H1 (cell line): ENCODE measurements around the gene ABHD12. TPM values are rescaled to one million over a fixed set of nuclear protein-coding genes. Genes with fewer than 3 reads are reported as not detected.

Experiments used
- CTCF ChIA-PET: fragments of 300-600 bp; sonication (Branson Sonifier 250); formaldehyde crosslinking; loops from one replicate; lab custom pipeline; 2021; ENCODE audit not compliant: partially characterized antibody; lab: Charles Lee
- POLR2A ChIA-PET: fragments of 300-600 bp; sonication (Branson Sonifier 250); formaldehyde crosslinking; loops from one replicate; lab custom pipeline; 2021; ENCODE audit warnings: inconsistent platforms; ENCODE audit not compliant: partially characterized antibody; lab: Charles Lee
- DNase-seq, 2 experiments: peaks; one replicate each; pipeline versions ENCODE4 v3.0.0 to v3.0.0-alpha.2; 2010 to 2022; ENCODE audit warnings: low spot score in 2 of 2, low read depth in 1 of 2, mixed read lengths in 1 of 2
- FAIRE-seq: peaks from 2 replicates; lab custom pipeline; 2011; peaks lifted over from hg19 to GRCh38; lab: Jason Lieb, UNC
- H2AFZ ChIP-seq: 2 replicates; pipeline ENCODE4 v1.8.1; 2012; ENCODE audit warnings: low read length, inconsistent platforms
- H2AK5ac ChIP-seq: 2 replicates; pipeline ENCODE4 v1.6.1; 2013; ENCODE audit warnings: low read depth, low read length
- H2BK120ac ChIP-seq: replicated peaks from 2 replicates; pipeline ENCODE3; 2013; ENCODE audit warnings: low read depth, low read length, inconsistent platforms
- H2BK12ac ChIP-seq: 2 replicates; pipeline ENCODE4 v1.6.1; 2013; ENCODE audit warnings: low read depth, low read length
- H2BK15ac ChIP-seq: 2 replicates; pipeline ENCODE4 v1.6.1; 2013; ENCODE audit warnings: low read length
- H2BK20ac ChIP-seq: 2 replicates; pipeline ENCODE4 v1.6.1; 2013; ENCODE audit warnings: low read length
- H2BK5ac ChIP-seq: 2 replicates; pipeline ENCODE4 v1.6.1; 2013; ENCODE audit warnings: low read depth, low read length
- H3K14ac ChIP-seq: 2 replicates; pipeline ENCODE4 v1.6.1; 2013; ENCODE audit warnings: inconsistent platforms; ENCODE audit not compliant: insufficient read length
- H3K18ac ChIP-seq: 2 replicates; pipeline ENCODE4 v1.6.1; 2013; ENCODE audit warnings: low read length; ENCODE audit errors: extremely low read depth
- H3K23ac ChIP-seq: 2 replicates; pipeline ENCODE4 v1.6.1; 2013; ENCODE audit warnings: inconsistent platforms; ENCODE audit not compliant: insufficient read length
- H3K23me2 ChIP-seq: 2 replicates; pipeline ENCODE4 v1.6.1; 2013; ENCODE audit warnings: low read depth, low read length
- H3K27ac ChIP-seq: 2 replicates; pipeline ENCODE4 v1.6.1; 2011; ENCODE audit warnings: low read depth, low read length, inconsistent platforms
- H3K27me3 ChIP-seq, 4 experiments: replicated peaks in 1 of 4; 1 replicate in 1 of 4; 2 replicates in 3 of 4; pipeline versions ENCODE4 v1.6.1 to v1.8.1; 2011 to 2013; ENCODE audit warnings: low read length in 3 of 4, mild to moderate bottlenecking in 3 of 4, inconsistent platforms in 2 of 4, mixed read lengths in 2 of 4, moderate library complexity in 1 of 4; ENCODE audit not compliant: control insufficient read depth in 3 of 4, insufficient read depth in 3 of 4; ENCODE audit errors: extremely low read depth in 1 of 4
- H3K36me3 ChIP-seq, 4 experiments: 2 replicates each; pipeline versions ENCODE4 v1.6.1 to v1.8.1; 2011 to 2013; ENCODE audit warnings: mild to moderate bottlenecking in 4 of 4, low read length in 3 of 4, moderate library complexity in 2 of 4, control low read depth in 1 of 4, inconsistent platforms in 1 of 4; ENCODE audit not compliant: insufficient read depth in 4 of 4, control insufficient read depth in 2 of 4
- H3K4ac ChIP-seq: replicated peaks from 2 replicates; pipeline ENCODE3; 2013; ENCODE audit warnings: low read length, low read depth, mixed read lengths, inconsistent platforms; ENCODE audit not compliant: insufficient read length
- H3K4me1 ChIP-seq, 4 experiments: replicated peaks in 1 of 4; 1 replicate in 1 of 4; 2 replicates in 3 of 4; pipeline versions ENCODE4 v1.6.1 to v1.8.1; 2011 to 2013; ENCODE audit warnings: low read length in 3 of 4, inconsistent platforms in 2 of 4, mixed read lengths in 1 of 4; ENCODE audit not compliant: insufficient read depth in 4 of 4, control insufficient read depth in 3 of 4
- H3K4me2 ChIP-seq, 2 experiments: 2 replicates each; pipeline versions ENCODE4 v1.6.1 to v1.8.1; 2011 to 2013; ENCODE audit warnings: low read depth in 2 of 2, low read length in 2 of 2, control low read depth in 1 of 2, inconsistent platforms in 1 of 2, mild to moderate bottlenecking in 1 of 2; ENCODE audit not compliant: insufficient read depth in 1 of 2
- H3K4me3 ChIP-seq, 4 experiments: fragments of 200-600, 300-600 bp in 1 of 4; sonication (generic), shearing (Covaris generic), sonication (Bioruptor Twin) in 1 of 4; 2 replicates each; pipeline versions ENCODE4 v1.5.1 to v1.8.1; 2011 to 2016; ENCODE audit warnings: low read length in 4 of 4, low read depth in 3 of 4, control low read depth in 2 of 4, inconsistent platforms in 2 of 4, mild to moderate bottlenecking in 2 of 4, mixed read lengths in 1 of 4, moderate library complexity in 1 of 4; ENCODE audit not compliant: insufficient read depth in 2 of 4; ENCODE audit errors: extremely low read depth in 1 of 4
- H3K56ac ChIP-seq: replicated peaks from 2 replicates; pipeline ENCODE3; 2013; ENCODE audit warnings: low read depth, mild to moderate bottlenecking, mixed read lengths, low read length, inconsistent platforms; ENCODE audit not compliant: insufficient read length
- H3K79me1 ChIP-seq: 2 replicates; pipeline ENCODE4 v1.6.1; 2013; ENCODE audit warnings: low read depth, low read length, control low read depth
- H3K79me2 ChIP-seq, 2 experiments: 2 replicates each; pipeline versions ENCODE4 v1.6.1 to v1.8.1; 2012 to 2013; ENCODE audit warnings: low read length in 2 of 2, mild to moderate bottlenecking in 2 of 2, inconsistent platforms in 1 of 2; ENCODE audit not compliant: insufficient read depth in 2 of 2, control insufficient read depth in 1 of 2
- H3K9ac ChIP-seq, 4 experiments: replicated peaks in 1 of 4; 1 replicate in 1 of 4; 2 replicates in 3 of 4; pipeline versions ENCODE4 v1.6.1 to v1.8.1; 2011 to 2013; ENCODE audit warnings: low read depth in 3 of 4, low read length in 3 of 4, control low read depth in 2 of 4, mild to moderate bottlenecking in 2 of 4, moderate library complexity in 2 of 4, inconsistent platforms in 1 of 4; ENCODE audit errors: extremely low read depth in 1 of 4
- H3K9me3 ChIP-seq, 2 experiments: 2 replicates each; pipeline versions ENCODE4 v1.6.1 to v1.8.1; 2012 to 2013; ENCODE audit warnings: mild to moderate bottlenecking in 2 of 2, moderate library complexity in 2 of 2, control low read depth in 1 of 2, inconsistent platforms in 1 of 2, low read depth in 1 of 2, low read length in 1 of 2, mixed read lengths in 1 of 2; ENCODE audit not compliant: insufficient read depth in 2 of 2
- H4K20me1 ChIP-seq, 2 experiments: replicated peaks in 1 of 2; 2 replicates each; pipeline versions ENCODE3 to v1.8.1; 2011 to 2013; ENCODE audit warnings: inconsistent platforms in 2 of 2, low read length in 2 of 2, mild to moderate bottlenecking in 1 of 2; ENCODE audit not compliant: insufficient read depth in 2 of 2, control insufficient read depth in 1 of 2
- H4K5ac ChIP-seq: 2 replicates; pipeline ENCODE4 v1.6.1; 2013; ENCODE audit warnings: low read length, low read depth, mixed read lengths, inconsistent platforms; ENCODE audit not compliant: insufficient read length
- H4K8ac ChIP-seq: 2 replicates; pipeline ENCODE4 v1.8.0; 2013; ENCODE audit warnings: mild to moderate bottlenecking, moderate library complexity, low read length, inconsistent platforms; ENCODE audit not compliant: insufficient read depth; ENCODE audit errors: extremely low read depth
- H4K91ac ChIP-seq: replicated peaks from 2 replicates; pipeline ENCODE3; 2013; ENCODE audit warnings: low read length, mixed read lengths, inconsistent platforms; ENCODE audit not compliant: insufficient read length
- ASH2L ChIP-seq: fragments of 200-600, 300-600 bp; sonication (generic); IDR thresholded peaks from one replicate; pipeline ENCODE4 v1.7.1; 2017; ENCODE audit warnings: low read length
- CBX5 ChIP-seq: fragments of 300-800, 300-1000 bp; sonication (generic); IDR thresholded peaks from 2 replicates; pipeline ENCODE4 v1.7.1; 2016; ENCODE audit warnings: antibody characterized with exemption, low read length, low read depth
- CEBPB ChIP-seq: IDR thresholded peaks from 2 replicates; pipeline ENCODE4 v1.6.1; 2012; ENCODE audit warnings: low read depth, low read length
- CHD1 ChIP-seq: IDR thresholded peaks from 2 replicates; pipeline ENCODE4 v1.6.1; 2012; ENCODE audit warnings: low read depth, low read length, improper control_type of control experiment
- CREB1 ChIP-seq: IDR thresholded peaks from 2 replicates; pipeline ENCODE4 v1.6.1; 2012; ENCODE audit warnings: inconsistent platforms
- FOSL1 ChIP-seq: IDR thresholded peaks from 2 replicates; pipeline ENCODE4 v1.6.1; 2011; ENCODE audit warnings: mild to moderate bottlenecking, low read depth, low read length, moderate library complexity; ENCODE audit not compliant: insufficient read depth
- GABPA ChIP-seq: IDR thresholded peaks from 2 replicates; pipeline ENCODE4 v1.6.1; 2011; ENCODE audit warnings: mild to moderate bottlenecking, low read length, moderate library complexity, borderline replicate concordance; ENCODE audit not compliant: insufficient read depth
- JUND ChIP-seq: IDR thresholded peaks from 2 replicates; pipeline ENCODE4 v1.6.1; 2011; ENCODE audit warnings: mild to moderate bottlenecking, improper control_type of control experiment, low read length
- NANOG ChIP-seq: IDR thresholded peaks from 2 replicates; pipeline ENCODE4 v1.6.1; 2011; ENCODE audit warnings: low read length, low read depth, mild to moderate bottlenecking, inconsistent platforms; ENCODE audit not compliant: insufficient read depth, poor library complexity, severe bottlenecking
- RNF2 ChIP-seq: fragments of 200-900, 300-1000 bp; sonication (generic); IDR thresholded peaks from 2 replicates; pipeline ENCODE4 v1.7.1; 2016; ENCODE audit warnings: borderline replicate concordance, low read depth, mild to moderate bottlenecking, antibody characterized with exemption, low read length; ENCODE audit not compliant: poor library complexity, severe bottlenecking; ENCODE audit errors: missing control alignments
- SIN3A ChIP-seq, 2 experiments: IDR thresholded peaks in 1 of 2; conservative IDR thresholded peaks in 1 of 2; 2 replicates each; pipeline ENCODE4 v1.6.1; 2011 to 2012; ENCODE audit warnings: low read length in 2 of 2, improper control_type of control experiment in 1 of 2, low read depth in 1 of 2, mild to moderate bottlenecking in 1 of 2
- SP2 ChIP-seq: IDR thresholded peaks from 2 replicates; pipeline ENCODE4 v1.6.1; 2012; ENCODE audit warnings: mild to moderate bottlenecking, low read length, inconsistent platforms
- TAF1 ChIP-seq: IDR thresholded peaks from 2 replicates; pipeline ENCODE4 v1.6.1; 2011; ENCODE audit warnings: mild to moderate bottlenecking, low read depth, low read length
- ZNF274 ChIP-seq: IDR thresholded peaks from 2 replicates; pipeline ENCODE4 v1.7.0; 2012; ENCODE audit warnings: low read length, borderline replicate concordance; ENCODE audit errors: extremely low read depth
- WGBS, 2 experiments: shearing (Covaris generic) in 1 of 2; methylation state at CpG; one replicate each; pipeline versions ENCODE4 v1.1.6 to v1.1.7; 2013 to 2015; ENCODE audit warnings: low lambda C conversion rate in 2 of 2, mixed read lengths in 2 of 2, inconsistent platforms in 1 of 2, low coverage in 1 of 2, missing lambda C conversion rate in 1 of 2; ENCODE audit not compliant: insufficient replicate concordance in 2 of 2, insufficient coverage in 1 of 2, insufficient read length in 1 of 2; ENCODE audit errors: extremely low coverage in 1 of 2, missing lambda C conversion rate in 1 of 2; 5-methylcytosine and 5-hydroxymethylcytosine counted together
- polyA plus RNA-seq, 7 experiments: library from polyadenylated mRNA; depleted of rRNA in 3 of 7; stranded (reverse) in 5 of 7; unstranded in 2 of 7; fragments of >200 nt in 5 of 7; fragments of 200-250 nt in 2 of 7; gene quantifications; 1 replicate in 5 of 7; 2 replicates in 1 of 7; 4 replicates in 1 of 7; pipeline versions ENCODE4 v1.2.1 to v1.2.3, GENCODE V29; 2011 to 2013; ENCODE audit warnings: missing spikeins in 2 of 7, mixed read lengths in 2 of 7
- total RNA-seq: library from RNA; stranded (reverse); fragmentation: NEBNext Ultra II Directional; extraction: Animal tissue kit (Norgen Biotek cat#: 25700); gene quantifications from 2 replicates; pipeline ENCODE4 v1.2.1, GENCODE V29; 2021

The ABHD12 gene
- total and polyA plus RNA-seq, 2 of the 8 experiments (the other 6 are each of a cell fraction or from before 2014, with no cell fraction given) = 31.3 to 59.5 TPM

- CTCF ChIA-PET = interaction anchor here (0.8 to 4.8 kb wide), 3 partner anchors 39 to 96 kb away, joined by 3 to 39 read pairs (median 5); no protein-coding TSS in a partner anchor
- Histone ChIP-seq H3K23me2 (no peaks in the 10 kb centered on the region), H3K79me2 (no peaks in the 10 kb centered on the region), H4K91ac (no peak overlapping the region), H3K14ac (no peak overlapping the region), H3K4ac (no peak overlapping the region), H4K8ac (no peak overlapping the region)
- POLR2A ChIA-PET = interaction anchor here (1.2 to 1.5 kb wide), 2 partner anchors 9 to 18 kb away, joined by 3 to 4 read pairs; no protein-coding TSS in a partner anchor
- TF ChIP-seq FOSL1 (no peak), CBX5 (no peak), ZNF274 (no peak), SP2 (no peak), SIN3A (conservative IDR thresholded peaks at IDR 0.05 in 1 of 2, IDR thresholded peaks at IDR 0.05 in 1 of 2; ENCODE audit: low read depth in 1 of 2, low read length in 2 of 2) (no peak), CHD1 (no peak), NANOG (no peak), CREB1 (no peak), TAF1 (no peak), CEBPB (no peak), ASH2L (no peak), RNF2 (no peak), GABPA (no peak), JUND (no peak)
- TF ChIP-seq, all 59 proteins: peak for 0
- no peak for DNase-seq
- no peak overlapping the region for H2BK120ac ChIP-seq
- H3K4me1 ChIP-seq = peaks cover 0 to 2% (median 0%) of the 10 kb centered on the region in 4 experiments; a peak in 3 of 7 replicates
- peaks cover 0 to 5% of the 10 kb centered on the region in 2 experiments for H4K20me1 ChIP-seq
- H2BK5ac ChIP-seq = no peak overlapping the region
- no peak overlapping the region for H2AFZ ChIP-seq
- H3K79me1 ChIP-seq = no peaks in the 10 kb centered on the region
- H3K27me3 ChIP-seq = no peaks in the 10 kb centered on the region
- no peak overlapping the region for H3K18ac ChIP-seq
- no peak overlapping the region for H2BK20ac ChIP-seq
- no peak for FAIRE-seq
- no peak overlapping the region for H3K4me3 ChIP-seq
- H3K23ac ChIP-seq = no peak overlapping the region
- no peak overlapping the region for H2BK12ac ChIP-seq
- no peak overlapping the region for H3K4me2 ChIP-seq
- no peak overlapping the region for H2BK15ac ChIP-seq
- H3K56ac ChIP-seq = no peak overlapping the region
- no peak overlapping the region for H2AK5ac ChIP-seq
- 94% methylated on average over 6 of the region's 6 CpGs; no CpG with 5 or more reads in 1 of the 2 experiments for WGBS, 2 experiments
- no peak overlapping the region for H3K27ac ChIP-seq
- no peak overlapping the region for H3K9ac ChIP-seq
- no peaks in the 10 kb centered on the region for H3K9me3 ChIP-seq
- peaks cover 0 to 9% (median 1%) of the 10 kb centered on the region in 4 experiments; a peak in 3 of 8 replicates for H3K36me3 ChIP-seq
- no peak overlapping the region for H4K5ac ChIP-seq
Measured at GRCh38 chr20:25302596-25302995, 88.0 kb downstream of the ABHD12 start.
